K562 (cell line): ENCODE data around the gene CRAT. TPM values are rescaled to one million over a fixed set of nuclear protein-coding genes. Genes with fewer than 3 reads are reported as not detected.
A peak's percentile ranks its signal among the peaks of the same experiment; 100 is the strongest.

Experiments used
- AFF4 ChIP-seq: sonication (generic); formaldehyde crosslinking; IDR thresholded peaks from 2 replicates; pipeline ENCODE4 v1.8.0; 2023; ENCODE audit warnings: mild to moderate bottlenecking, missing genetic modification reagents
- ARID2 ChIP-seq: fragments of 450-650 bp; IDR thresholded peaks from 2 replicates; pipeline ENCODE4 v1.6.1; 2017; ENCODE audit warnings: antibody characterized with exemption, mild to moderate bottlenecking
- ATF6 ChIP-seq: sonication (generic); formaldehyde crosslinking; IDR thresholded peaks from 2 replicates; pipeline ENCODE4 v1.4.0; 2020; ENCODE audit warnings: mild to moderate bottlenecking, missing genetic modification reagents
- ATF7 ChIP-seq: fragments of 450-650 bp; IDR thresholded peaks from 2 replicates; pipeline ENCODE4 v1.7.1; 2014; ENCODE audit warnings: mild to moderate bottlenecking, moderate library complexity
- CREM ChIP-seq: IDR thresholded peaks from 2 replicates; pipeline ENCODE4 v1.6.1; 2014; ENCODE audit warnings: antibody characterized with exemption, low read depth
- ETV6 ChIP-seq, 3 experiments: fragments of 150-350 bp in 1 of 3; sonication (generic) in 1 of 3; formaldehyde crosslinking in 1 of 3; IDR thresholded peaks; 2 replicates each; pipeline versions ENCODE4 v1.6.1 to v1.8.0; 2014 to 2022; ENCODE audit warnings: borderline replicate concordance in 2 of 3, low read depth in 2 of 3, antibody characterized with exemption in 1 of 3, low read length in 1 of 3, mild to moderate bottlenecking in 1 of 3, missing genetic modification reagents in 1 of 3
- NFATC3 ChIP-seq: fragments of 450-650 bp; IDR thresholded peaks from 2 replicates; pipeline ENCODE4 v1.6.1; 2017; ENCODE audit warnings: mild to moderate bottlenecking
- NKRF ChIP-seq: fragments of 450-650 bp; IDR thresholded peaks from 2 replicates; pipeline ENCODE4 v1.6.1; 2016; ENCODE audit warnings: borderline replicate concordance
- SRF ChIP-seq, 2 experiments: fragments of 250-450, 450-650 bp in 1 of 2; sonication (Bioruptor Pico) in 1 of 2; sonication (generic) in 1 of 2; formaldehyde crosslinking; IDR thresholded peaks; 2 replicates each; pipeline versions ENCODE4 v1.5.0 to v1.5.1; 2020 to 2022; ENCODE audit warnings: mild to moderate bottlenecking in 1 of 2, missing genetic modification reagents in 1 of 2
- TARDBP ChIP-seq: fragments of 450-650 bp; IDR thresholded peaks from 2 replicates; pipeline ENCODE4 v1.6.1; 2016
- TCF15 ChIP-seq: fragments of 250-450 bp; sonication (Bioruptor Pico); IDR thresholded peaks from 2 replicates; pipeline ENCODE4 v1.8.0; 2022; ENCODE audit warnings: moderate library complexity, mild to moderate bottlenecking, inconsistent platforms
- ZNF263 ChIP-seq: sonication (generic); formaldehyde crosslinking; IDR thresholded peaks from 2 replicates; pipeline ENCODE4 v1.8.0; 2022; ENCODE audit warnings: mild to moderate bottlenecking, missing genetic modification reagents, borderline replicate concordance
- ZNF592 ChIP-seq: fragments of 450-650 bp; IDR thresholded peaks from 2 replicates; pipeline ENCODE4 v1.6.1; 2017; ENCODE audit warnings: antibody characterized with exemption, mild to moderate bottlenecking
- polyA plus RNA-seq, 8 experiments: library from polyadenylated mRNA; depleted of rRNA in 4 of 8; stranded (reverse) in 5 of 8; unstranded in 3 of 8; fragments of >200 nt; fragmentation: Nextera tagmentation in 2 of 8; fragmentation: Illumina TruSeq in 1 of 8; extraction: Ambion mirVana in 2 of 8; extraction: Trizol in 1 of 8; gene quantifications; 2 replicates each; pipeline versions ENCODE4 v1.2.1 to v1.2.3, GENCODE V29; 2011 to 2014; ENCODE audit warnings: inconsistent platforms in 1 of 8, missing spikeins in 1 of 8
- total RNA-seq, 7 experiments: library from RNA; depleted of rRNA in 6 of 7; stranded (reverse); fragments of >200 nt in 6 of 7; fragmentation: Illumina TruSeq in 2 of 7; extraction: Trizol in 2 of 7; gene quantifications; 2 replicates each; pipeline versions ENCODE4 v1.2.1 to v1.2.3, GENCODE V29; 2011 to 2021; ENCODE audit warnings: low replicate concordance in 1 of 7

Gene CRAT
- total and polyA plus RNA-seq, 9 of the 15 experiments (the other 6 are each of a cell fraction or from before 2014, with no cell fraction given) = 0.20 to 13.8 (median 5.4) TPM

- TF ChIP-seq ZNF592 (peak; percentile 74), ATF6 (CRISPR knock-in tag) (peak; percentile 63; the same call in 1 of the 2 replicates), TCF15 (no peak), CREM (peak; percentile 21; the same call in 1 of the 2 replicates), NKRF (peak; percentile 45; the same call in 1 of the 2 replicates), TARDBP (peak; percentile 17; the same call in 1 of the 2 replicates), AFF4 (CRISPR knock-in tag) (0 out of 2 replicates have a peak, but pooled peaks have one; percentile 37), ZNF263 (CRISPR knock-in tag) (peak; percentile 41; the same call in 1 of the 2 replicates), SRF (CRISPR knock-in tag; IDR thresholded peaks at IDR 0.05) (peak in 1 of 2 experiments; percentile 11; a peak in 1 of 4 replicates), ETV6 (IDR thresholded peaks at IDR 0.05; ENCODE audit: borderline replicate concordance in 1 of 2, low read depth in 2 of 2, low read length in 1 of 2) (no peak), ETV6 (CRISPR knock-in tag; IDR thresholded peaks at IDR 0.05; ENCODE audit: borderline replicate concordance) (no peak), ATF7 (0 out of 2 replicates have a peak, but pooled peaks have one; percentile 14), NFATC3 (no peak), ARID2 (0 out of 2 replicates have a peak, but pooled peaks have one; percentile 35)
These were observed 28.8 kb upstream of the CRAT start (continued) for GRCh38 chr9:129139233-129139992.
